GM21390 (cell line): ENCODE results near the gene PLEKHM2.

Source experiments
- ATAC-seq: cut with Tn5 transposase; IDR thresholded peaks from one replicate; pipeline ENCODE4 v1.9.1; 2021; ENCODE audit not compliant: unreplicated experiment

PLEKHM2 gene

DNA sequence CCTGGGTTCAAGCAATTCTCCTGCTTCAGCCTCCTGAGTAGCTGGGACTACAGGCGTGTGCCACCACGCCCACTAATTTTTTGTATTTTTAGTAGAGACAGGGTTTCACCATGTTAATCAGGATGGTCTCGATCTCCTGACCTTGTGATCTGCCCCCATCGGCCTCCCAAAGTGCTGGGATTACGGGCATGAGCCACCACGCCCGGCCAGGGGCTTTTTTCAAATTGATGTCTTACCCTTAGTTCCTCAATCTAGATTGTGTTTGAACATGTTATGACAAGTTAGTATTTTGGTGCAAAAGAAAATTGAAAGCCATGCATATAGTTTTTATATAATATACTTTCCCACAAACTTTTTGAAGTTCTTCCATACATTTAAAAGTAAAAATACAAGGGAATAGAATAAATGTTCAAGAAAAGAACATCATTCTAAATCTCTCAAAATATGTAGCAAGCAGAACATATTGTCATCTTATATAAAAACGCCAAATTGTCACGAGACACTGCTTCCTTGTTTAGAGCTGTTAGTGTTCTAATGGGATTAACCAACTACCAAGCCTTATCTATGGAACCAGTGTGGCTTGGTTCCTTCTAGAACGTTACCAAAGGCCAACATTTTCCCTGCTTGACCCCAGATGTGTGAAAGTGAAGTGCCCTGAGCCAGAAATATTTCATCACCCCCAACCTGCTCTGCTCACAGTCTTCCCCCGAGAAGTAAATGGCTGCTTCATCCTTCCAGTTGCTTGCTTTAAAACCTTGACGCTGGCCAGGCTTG lies 9.5 kb upstream of the PLEKHM2 start:
- ATAC-seq, result no peak

- no peak for ATAC-seq
These were observed 8.1 kb upstream of the PLEKHM2 start for GRCh38 chr1:15676010-15676409.

GRCh38 chr1:15676688-15677661 lies 7.1 kb upstream of the PLEKHM2 start:
- no peak for ATAC-seq

- ATAC-seq, result no peak
These were observed 5.5 kb upstream of the PLEKHM2 start for GRCh38 chr1:15678578-15678977.

GRCh38 chr1:15680131-15680530 lies 4.0 kb upstream of the PLEKHM2 start:
- no peak for ATAC-seq

GRCh38 chr1:15680561-15681348 lies 3.4 kb upstream of the PLEKHM2 start:
- ATAC-seq, result no peak

DNA sequence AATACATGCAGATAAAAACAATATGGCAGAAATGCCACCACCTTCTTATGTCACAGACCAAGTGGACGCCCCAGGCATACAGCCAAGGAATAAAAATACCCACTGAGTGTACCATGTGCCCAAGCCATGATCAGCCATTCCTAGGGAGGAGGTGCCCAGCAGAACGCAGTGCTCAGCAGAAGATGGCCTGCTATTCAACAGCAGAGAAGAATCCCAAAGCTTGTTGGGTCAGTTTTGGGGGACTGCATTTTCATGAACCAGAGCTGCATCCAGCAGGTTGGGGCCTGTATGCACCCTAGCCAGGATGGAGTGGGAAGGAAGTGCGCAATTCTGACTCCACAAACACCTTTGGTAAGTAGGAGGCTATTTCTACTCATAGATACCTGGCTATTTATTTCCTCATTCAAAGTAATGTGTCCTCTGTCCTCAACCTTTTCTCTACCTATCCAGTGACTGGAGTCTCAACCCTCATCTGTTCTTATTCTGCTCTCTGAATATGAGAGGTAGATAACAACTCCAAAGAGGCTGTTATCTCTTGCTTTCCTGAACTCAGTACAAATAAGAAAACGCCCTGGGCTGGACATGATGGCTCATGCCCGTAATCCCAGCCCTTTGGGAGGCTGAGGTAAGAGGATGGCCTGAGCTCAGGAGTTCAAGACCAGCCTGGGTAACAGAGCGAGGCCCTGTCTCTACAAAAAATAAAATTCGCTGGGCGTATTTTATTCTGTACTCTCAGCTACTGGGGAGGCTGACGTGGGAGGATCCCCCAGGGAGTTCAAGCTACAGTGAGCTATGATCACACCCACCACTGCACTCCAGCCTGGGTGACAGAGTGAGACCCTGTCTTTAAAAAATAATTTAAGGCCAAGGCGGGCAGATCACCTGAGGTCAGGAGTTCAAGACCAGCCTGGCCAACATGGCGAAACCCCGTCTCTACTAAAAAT lies 2.5 kb upstream of the PLEKHM2 start:
- ATAC-seq, result no peak

- no peak for ATAC-seq
These were observed 1.2 kb upstream of the PLEKHM2 start for GRCh38 chr1:15682936-15683341.

DNA sequence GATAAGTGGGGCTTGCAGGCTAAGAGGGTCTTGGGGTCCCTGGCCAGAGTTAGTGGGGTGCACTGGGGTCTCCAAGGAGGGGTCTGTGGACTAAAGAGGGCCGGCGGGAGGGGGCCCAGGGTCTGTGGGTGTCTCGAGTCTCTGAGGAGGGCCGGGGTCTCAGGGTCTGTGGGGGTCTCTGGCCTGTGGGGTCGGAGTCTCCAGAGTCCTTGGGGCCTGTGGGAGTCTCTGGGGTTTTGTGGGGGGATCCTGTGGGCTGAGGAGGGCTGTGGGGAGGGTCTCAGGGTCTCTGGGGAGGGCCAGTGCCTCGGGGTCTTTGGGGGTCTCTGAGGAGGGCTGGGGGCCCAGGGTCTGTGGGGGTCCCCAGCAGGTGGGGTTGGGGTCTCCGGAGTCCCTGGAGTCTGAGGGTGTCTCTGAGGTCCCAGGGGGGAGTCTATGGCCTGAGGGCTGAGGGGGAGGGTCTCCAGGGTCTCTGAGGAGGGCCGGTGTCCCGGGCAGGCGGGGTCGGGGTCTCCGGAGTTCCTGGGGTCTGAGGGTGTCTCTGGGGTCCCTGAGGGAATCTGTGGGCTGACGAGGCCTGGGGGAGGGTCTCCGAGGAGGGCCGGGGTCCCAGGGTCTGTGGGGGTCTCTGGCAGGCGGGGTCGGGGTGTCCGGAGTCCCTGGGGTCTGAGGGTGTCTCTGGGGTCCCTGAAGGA lies 628 bp upstream of the PLEKHM2 start:
- no peak for ATAC-seq

GRCh38 chr1:15684468-15685291 lies 560 bp downstream of the PLEKHM2 start:
- peak; percentile 37 for ATAC-seq

GRCh38 chr1:15685820-15686219 lies 1.7 kb downstream of the PLEKHM2 start:
- no peak for ATAC-seq

- no peak for ATAC-seq
These were observed 3.3 kb downstream of the PLEKHM2 start for GRCh38 chr1:15687446-15687845.

DNA sequence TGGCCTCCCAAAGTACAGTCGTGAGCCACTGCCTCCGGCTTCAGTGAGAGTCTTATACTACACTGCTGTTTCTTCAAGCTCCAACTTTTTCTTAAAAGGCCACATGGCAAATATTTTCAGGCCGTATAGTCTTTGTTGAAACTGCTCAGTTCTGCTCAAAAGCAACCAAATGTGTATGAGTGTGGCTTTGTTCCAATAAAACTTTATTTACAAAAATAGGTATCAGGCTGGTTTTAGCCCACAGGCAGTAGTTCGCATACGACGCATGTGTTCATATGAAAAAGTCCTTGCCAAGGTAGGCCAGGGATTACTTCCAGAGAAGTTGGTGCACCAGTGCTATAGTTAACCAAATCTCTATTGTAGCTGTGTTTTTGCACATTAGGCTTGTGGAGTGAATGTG lies 6.2 kb downstream of the PLEKHM2 start:
- no peak for ATAC-seq

DNA sequence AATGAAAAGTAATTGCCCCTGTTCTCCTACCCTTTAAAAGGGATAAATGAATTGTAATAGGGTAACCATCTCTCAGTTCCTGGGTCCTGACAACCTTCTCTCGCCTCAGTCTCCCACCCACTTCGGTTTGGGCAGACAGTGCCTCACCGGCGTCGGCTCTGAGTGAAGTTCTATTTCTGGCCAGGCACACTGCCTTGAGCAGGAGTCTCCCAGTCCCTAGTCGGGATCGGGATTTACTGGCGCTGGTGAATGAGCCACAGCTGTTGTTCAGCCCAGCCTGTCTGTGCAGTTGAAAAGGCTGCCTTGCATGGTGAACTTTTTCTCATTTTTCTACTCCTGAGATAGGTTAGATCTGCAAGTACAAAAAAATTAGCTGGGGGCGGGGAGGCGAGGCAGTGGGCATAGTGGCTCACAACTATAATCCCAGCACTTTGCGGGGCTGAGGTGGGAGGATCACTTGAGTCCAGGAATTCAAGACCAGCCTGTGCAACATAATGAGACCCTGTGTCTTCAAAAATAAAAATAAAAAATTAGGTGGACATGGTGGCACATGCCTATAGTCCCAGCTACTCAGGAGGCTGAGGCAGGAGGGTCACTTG lies 7.4 kb downstream of the PLEKHM2 start:
- ATAC-seq, result no peak

- ATAC-seq, result no peak
These were observed 8.1 kb downstream of the PLEKHM2 start for GRCh38 chr1:15692121-15692682.

GRCh38 chr1:15693371-15693770 lies 9.3 kb downstream of the PLEKHM2 start:
- ATAC-seq, result no peak

DNA sequence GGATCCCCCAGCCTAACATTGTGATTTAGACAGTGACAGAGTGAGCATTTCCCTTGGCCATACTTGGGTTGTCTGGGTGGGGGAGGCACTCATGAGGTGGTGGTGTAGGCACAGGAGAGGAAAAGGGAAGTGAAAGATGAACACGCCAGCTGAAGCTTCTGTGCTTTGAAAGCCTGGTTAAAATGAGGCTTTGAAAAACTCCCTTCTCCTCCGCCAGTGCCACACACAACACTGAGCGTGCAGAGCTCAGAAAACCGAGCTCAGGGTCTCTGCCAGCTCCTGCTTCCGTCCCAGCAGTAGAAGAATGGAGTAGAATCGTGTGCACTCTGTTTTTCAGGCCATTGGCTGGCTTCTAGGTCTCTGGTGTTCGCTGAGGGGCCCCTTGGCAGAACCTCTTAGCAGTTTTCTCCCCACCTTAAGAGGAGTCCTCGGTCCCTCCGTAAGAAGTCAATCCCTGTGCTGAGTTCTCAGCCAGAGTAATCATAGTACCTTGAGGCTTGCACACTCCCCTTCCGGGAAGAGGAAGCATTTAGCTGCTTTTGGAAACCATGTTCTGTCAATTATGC lies 12.9 kb downstream of the PLEKHM2 start:
- peak; percentile 86 for ATAC-seq

- no peak for ATAC-seq
These were observed 14.1 kb downstream of the PLEKHM2 start for GRCh38 chr1:15698201-15698600.
